MM.1S (cell line): ENCODE results near the gene NDUFA8.

Experiments
- CTCF ChIP-seq: fragments of 300-600 bp; sonication (generic); IDR thresholded peaks from 2 replicates; pipeline ENCODE4 v1.5.1; 2016; ENCODE audit warnings: antibody characterized with exemption, low read length, mixed read lengths
- EZH2 ChIP-seq: fragments of 300-600 bp; sonication (generic); optimal IDR thresholded peaks from 2 replicates; pipeline ENCODE3; 2017; ENCODE audit warnings: low read depth, mild to moderate bottlenecking, antibody characterized with exemption, low read length, mixed read lengths
- EZH2phosphoT487 ChIP-seq: fragments of 300-600 bp; sonication (generic); IDR thresholded peaks from 2 replicates; pipeline ENCODE4 v1.6.1; 2018; ENCODE audit warnings: antibody characterized with exemption, low read length

- TF ChIP-seq EZH2 (no peak), CTCF (no peak), EZH2phosphoT487 (no peak)
These were observed 62.8 kb downstream of the NDUFA8 start for GRCh38 chr9:122096620-122097415.
